ENCODE data around the gene COMT. TPM values are rescaled to one million over a fixed set of nuclear protein-coding genes. Genes with fewer than 3 reads are reported as not detected.

The COMT gene
- total RNA-seq, 2 experiments from 2014 or later = 92.8 to 97.1 TPM

DNA sequence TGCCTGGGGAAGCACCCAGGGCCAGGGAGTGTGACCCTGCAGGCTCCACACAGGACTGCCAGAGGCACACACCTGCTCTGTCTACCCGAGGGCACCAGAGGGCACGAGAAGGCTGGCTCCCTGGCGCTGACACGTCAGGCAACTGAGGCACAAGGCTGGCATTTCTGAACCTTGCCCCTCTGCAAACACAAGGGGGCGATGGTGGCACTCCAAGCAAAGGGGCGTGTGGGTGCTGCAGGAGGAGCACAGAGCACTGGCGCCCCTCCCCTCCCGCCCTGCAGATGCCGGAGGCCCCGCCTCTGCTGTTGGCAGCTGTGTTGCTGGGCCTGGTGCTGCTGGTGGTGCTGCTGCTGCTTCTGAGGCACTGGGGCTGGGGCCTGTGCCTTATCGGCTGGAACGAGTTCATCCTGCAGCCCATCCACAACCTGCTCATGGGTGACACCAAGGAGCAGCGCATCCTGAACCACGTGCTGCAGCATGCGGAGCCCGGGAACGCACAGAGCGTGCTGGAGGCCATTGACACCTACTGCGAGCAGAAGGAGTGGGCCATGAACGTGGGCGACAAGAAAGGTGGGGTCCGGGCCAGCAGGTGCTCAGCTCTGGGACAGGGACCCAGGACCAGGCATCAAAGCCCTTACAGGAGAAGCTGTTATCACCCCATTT lies 20.8 kb downstream of the COMT start:
- POLR2A ChIA-PET = no interaction called here
- Mint-ChIP-seq H3K4me1 (ENCODE audit: low read depth) (peaks cover 11% of the 10 kb centered on the region), H3K27me3 (ENCODE audit: low read depth) (no peaks in the 10 kb centered on the region), H3K36me3 (ENCODE audit: low read depth) (peaks cover 5% of the 10 kb centered on the region), H3K9me3 (ENCODE audit: insufficient read depth) (no peaks in the 10 kb centered on the region), H3K27ac (no peak overlapping the region), H3K4me3 (no peak overlapping the region)
- DNase-seq (peak; percentile 80), ATAC-seq (peak; percentile 76)
- CTCF ChIA-PET = interaction anchor here (1.3 to 1.7 kb wide), 2 partner anchors 9 kb away, joined by 3 read pairs; no protein-coding TSS in a partner anchor

- no peaks in the 10 kb centered on the region for H3K27me3 Mint-ChIP-seq (ENCODE audit: low read depth)
- ATAC-seq = no peak
- no peak for DNase-seq
- ChIA-PET CTCF (interaction anchor here (1.3 to 1.7 kb wide), 2 partner anchors 8 to 9 kb away, joined by 3 read pairs; no protein-coding TSS in a partner anchor), POLR2A (no interaction called here)
- H3K9me3 Mint-ChIP-seq (ENCODE audit: insufficient read depth) = no peaks in the 10 kb centered on the region
- peaks cover 7% of the 10 kb centered on the region for H3K4me1 Mint-ChIP-seq (ENCODE audit: low read depth)
- H3K4me3 Mint-ChIP-seq = no peak overlapping the region
- no peak overlapping the region for H3K27ac Mint-ChIP-seq
- H3K36me3 Mint-ChIP-seq (ENCODE audit: low read depth) = peaks cover 5% of the 10 kb centered on the region
Observed at GRCh38 chr22:19962909-19963806, 21.6 kb downstream of the COMT start.

DNA sequence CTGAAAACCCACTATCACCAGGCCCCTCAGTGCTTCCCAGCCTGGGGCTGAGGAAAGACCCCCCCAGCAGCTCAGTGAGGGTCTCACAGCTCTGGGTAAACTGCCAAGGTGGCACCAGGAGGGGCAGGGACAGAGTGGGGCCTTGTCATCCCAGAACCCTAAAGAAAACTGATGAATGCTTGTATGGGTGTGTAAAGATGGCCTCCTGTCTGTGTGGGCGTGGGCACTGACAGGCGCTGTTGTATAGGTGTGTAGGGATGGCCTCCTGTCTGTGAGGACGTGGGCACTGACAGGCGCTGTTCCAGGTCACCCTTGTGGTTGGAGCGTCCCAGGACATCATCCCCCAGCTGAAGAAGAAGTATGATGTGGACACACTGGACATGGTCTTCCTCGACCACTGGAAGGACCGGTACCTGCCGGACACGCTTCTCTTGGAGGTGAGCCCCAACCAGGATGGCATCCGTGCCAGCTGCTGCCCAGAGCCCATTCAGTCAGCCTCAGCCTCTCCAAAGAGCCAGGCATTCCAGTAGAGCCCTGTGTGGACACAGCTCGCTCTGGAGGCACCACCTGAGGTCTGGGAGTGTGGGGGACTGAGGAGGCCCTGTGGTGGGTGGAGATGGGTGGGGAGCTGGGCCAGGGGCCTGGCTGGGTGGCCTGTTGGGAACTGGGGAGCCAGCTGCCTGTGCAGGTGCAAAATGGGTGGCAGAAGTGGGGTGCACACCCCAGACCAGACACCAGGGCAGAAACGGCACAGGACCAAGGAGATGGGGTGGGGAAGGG lies 22.5 kb downstream of the COMT start:
- Mint-ChIP-seq H3K36me3 (ENCODE audit: low read depth) (peaks cover 5% of the 10 kb centered on the region), H3K27ac (no peak overlapping the region), H3K4me3 (no peak overlapping the region), H3K4me1 (ENCODE audit: low read depth) (peaks cover 7% of the 10 kb centered on the region), H3K27me3 (ENCODE audit: low read depth) (no peaks in the 10 kb centered on the region), H3K9me3 (ENCODE audit: insufficient read depth) (no peaks in the 10 kb centered on the region)
- POLR2A ChIA-PET = no interaction called here
- ATAC-seq = no peak
- no peak for DNase-seq
- CTCF ChIA-PET = interaction anchor here (1.7 kb wide), 1 partner anchor 10 kb away, joined by 3 read pairs; no protein-coding TSS in a partner anchor

DNA sequence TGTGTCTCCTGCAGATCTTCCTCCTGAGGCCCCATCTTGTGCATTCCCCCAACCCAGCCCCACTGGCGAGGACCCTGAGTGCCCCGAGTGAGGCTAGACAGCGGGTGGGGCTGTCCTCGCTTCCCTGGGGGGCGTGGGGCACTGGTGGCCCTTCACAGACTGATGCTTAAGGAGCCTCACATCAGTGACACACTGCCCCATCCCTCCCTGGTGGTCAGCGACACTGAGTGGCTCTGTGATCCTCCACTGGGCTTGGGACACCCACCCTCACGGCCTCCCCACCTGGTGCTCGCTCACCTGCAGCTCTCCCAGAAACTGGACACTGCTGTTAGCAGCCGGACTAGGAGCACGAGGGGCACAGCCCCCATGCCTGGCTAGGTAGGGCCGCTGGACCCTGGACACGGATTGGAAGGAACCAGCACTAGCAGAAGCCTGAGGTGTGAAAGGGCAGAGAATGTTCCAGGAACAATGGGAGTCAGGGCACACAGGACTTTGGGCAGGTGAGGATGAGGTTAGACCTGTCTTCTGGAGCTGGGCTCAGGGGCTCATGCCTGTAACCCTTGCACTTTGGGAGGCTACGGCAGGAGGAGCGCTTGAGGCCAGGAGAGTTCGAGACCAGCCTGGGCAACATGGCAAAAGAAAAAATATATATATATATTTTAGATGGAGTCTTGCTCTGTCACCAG lies 23.3 kb downstream of the COMT start:
- ATAC-seq (no peak), DNase-seq (no peak)
- peaks cover 7% of the 10 kb centered on the region for H3K4me1 Mint-ChIP-seq (ENCODE audit: low read depth)
- CTCF ChIA-PET = interaction anchor here (1.1 to 1.5 kb wide), 2 partner anchors 11 to 234 kb away, joined by 4 to 5 read pairs; no protein-coding TSS in a partner anchor
- no peaks in the 10 kb centered on the region for H3K27me3 Mint-ChIP-seq (ENCODE audit: low read depth)
- H3K36me3 Mint-ChIP-seq (ENCODE audit: low read depth) = peaks cover 5% of the 10 kb centered on the region
- no peak overlapping the region for H3K27ac Mint-ChIP-seq
- H3K9me3 Mint-ChIP-seq (ENCODE audit: insufficient read depth) = no peaks in the 10 kb centered on the region
- no peak overlapping the region for H3K4me3 Mint-ChIP-seq
- POLR2A ChIA-PET = no interaction called here

DNA sequence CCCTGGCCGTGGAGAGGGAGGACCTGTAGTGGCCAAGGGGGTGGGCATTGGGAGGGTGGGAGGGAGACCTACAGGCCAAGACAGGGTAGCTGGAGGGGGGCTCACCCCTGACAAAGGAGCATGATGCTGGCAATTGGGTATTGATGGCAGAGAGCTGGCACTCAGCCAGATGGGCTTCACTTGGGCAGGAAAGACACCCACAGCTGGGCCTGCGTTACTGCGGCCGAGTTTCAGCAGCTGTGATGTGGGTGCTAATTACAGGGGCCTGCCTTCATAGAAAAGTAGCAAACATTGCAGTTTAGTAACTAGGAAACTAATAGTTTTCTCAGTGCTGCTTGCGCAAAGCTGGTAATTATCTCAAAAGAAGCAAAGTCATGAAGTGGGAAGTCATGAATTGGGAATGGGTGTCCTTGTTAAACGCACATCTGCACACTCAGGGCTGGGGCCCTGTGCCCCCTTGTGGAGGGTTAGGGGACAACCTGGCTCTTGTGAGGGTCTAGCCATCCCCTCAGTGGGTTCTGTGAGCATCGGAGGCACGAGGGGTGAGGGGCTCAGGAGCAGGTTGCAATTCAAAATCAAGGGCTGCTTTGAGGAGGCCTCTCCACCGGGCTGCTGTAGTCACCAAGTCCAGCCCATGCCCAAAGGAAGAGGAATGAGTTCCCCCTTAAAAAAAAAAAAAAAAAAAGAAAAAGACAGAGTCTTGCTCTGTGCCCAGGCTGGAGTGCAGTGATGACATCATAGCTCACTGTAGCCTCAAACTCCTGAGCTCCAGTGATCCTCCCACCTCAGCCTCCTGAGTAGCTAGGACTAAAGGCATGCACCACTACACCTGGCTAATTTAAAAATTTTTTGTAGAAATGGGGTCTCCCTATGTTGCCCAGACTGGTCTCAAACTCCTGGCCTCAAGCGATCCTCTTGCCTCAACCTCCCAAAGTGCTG lies 24.5 kb downstream of the COMT start:
- H3K4me3 Mint-ChIP-seq = no peak overlapping the region
- ChIA-PET CTCF (interaction anchor here (1.0 to 2.0 kb wide), 4 partner anchors 12 to 235 kb away, joined by 3 to 7 read pairs (median 4); no protein-coding TSS in a partner anchor), POLR2A (no interaction called here)
- DNase-seq (no peak), ATAC-seq (no peak)
- no peaks in the 10 kb centered on the region for H3K9me3 Mint-ChIP-seq (ENCODE audit: insufficient read depth)
- peaks cover 5% of the 10 kb centered on the region for H3K36me3 Mint-ChIP-seq (ENCODE audit: low read depth)
- no peak overlapping the region for H3K27ac Mint-ChIP-seq
- no peaks in the 10 kb centered on the region for H3K27me3 Mint-ChIP-seq (ENCODE audit: low read depth)
- peaks cover 5% of the 10 kb centered on the region for H3K4me1 Mint-ChIP-seq (ENCODE audit: low read depth)

DNA sequence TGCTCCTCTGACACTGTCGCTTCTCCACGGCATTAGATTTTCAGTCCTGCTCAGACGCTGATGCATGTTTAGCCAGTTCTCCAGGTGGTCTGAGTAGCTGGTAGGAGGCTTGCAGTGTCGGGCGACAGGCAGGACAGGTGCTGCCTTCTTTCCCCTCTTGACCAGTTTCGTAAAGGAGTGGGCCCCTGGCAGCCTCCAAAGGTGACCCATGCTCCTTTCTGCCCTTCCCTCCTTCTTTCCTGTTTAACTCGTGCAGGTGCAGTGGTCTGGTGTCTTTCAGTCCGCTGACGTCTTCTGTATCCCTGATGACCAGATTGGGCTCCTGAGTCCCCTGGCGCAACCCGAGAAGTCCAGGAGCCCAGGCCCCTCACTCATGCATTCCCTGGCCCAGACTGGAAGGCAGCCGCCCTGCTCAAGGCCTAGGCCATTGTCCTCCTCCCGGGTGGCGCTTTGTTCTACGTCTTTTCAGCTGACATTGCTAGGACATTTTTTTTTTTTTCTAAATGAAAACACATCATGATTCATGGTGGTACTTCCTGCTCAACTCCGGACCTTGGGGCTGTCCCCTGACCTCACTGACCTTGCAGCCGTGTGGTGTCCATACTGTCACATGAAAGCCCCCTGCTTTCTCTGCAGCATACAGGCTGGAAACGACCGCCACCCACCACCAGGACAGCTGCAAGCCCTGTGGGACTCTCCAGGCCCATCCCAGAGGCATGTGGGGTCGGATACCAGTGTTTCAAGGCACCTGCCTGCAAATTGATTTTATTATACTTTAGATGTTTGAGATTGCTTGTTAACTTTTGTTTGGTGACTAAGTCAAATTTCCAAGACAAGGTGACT lies 25.6 kb downstream of the COMT start:
- no peak for ATAC-seq
- DNase-seq = no peak
- ChIA-PET CTCF (interaction anchor here (2.0 kb wide), 1 partner anchor 46 kb away, joined by 7 read pairs; no protein-coding TSS in a partner anchor), POLR2A (no interaction called here)
- Mint-ChIP-seq H3K4me3 (no peak overlapping the region), H3K4me1 (ENCODE audit: low read depth) (peaks cover 11% of the 10 kb centered on the region), H3K27ac (no peak overlapping the region), H3K36me3 (ENCODE audit: low read depth) (peaks cover 5% of the 10 kb centered on the region), H3K9me3 (ENCODE audit: insufficient read depth) (no peaks in the 10 kb centered on the region), H3K27me3 (ENCODE audit: low read depth) (no peaks in the 10 kb centered on the region)

DNA sequence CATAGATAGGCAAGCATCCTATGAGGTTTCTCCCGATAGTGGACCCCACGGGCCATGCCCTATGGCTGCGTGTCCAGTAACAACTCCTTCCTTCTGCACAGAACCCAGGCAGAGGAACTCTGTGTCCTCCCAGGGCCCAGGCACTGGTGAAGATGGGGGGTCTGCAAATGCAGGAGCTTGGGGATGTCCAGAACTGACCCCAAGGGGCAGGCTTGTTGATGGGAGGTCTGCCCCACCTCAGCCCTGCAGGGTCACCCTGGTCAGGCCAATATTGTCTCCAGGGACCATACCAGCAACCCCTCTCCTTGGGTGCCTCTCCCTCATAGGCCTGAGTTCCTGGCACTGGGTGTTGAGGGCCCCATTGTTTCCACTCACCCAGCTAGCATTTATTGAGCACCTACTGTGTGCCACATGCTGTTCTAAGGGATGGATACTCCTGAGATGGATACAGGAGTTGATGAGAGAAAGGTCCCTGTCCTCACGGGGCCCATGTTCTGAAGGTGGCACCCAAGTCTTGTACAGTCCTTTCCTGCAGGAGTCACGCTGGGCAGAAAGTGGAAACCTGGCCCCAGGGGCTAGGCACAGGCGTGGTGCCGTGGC lies 26.4 kb downstream of the COMT start:
- no peak for ATAC-seq
- CTCF ChIA-PET = no interaction called here

GRCh38 chr22:19968450-19968891 lies 26.9 kb downstream of the COMT start:
- Mint-ChIP-seq H3K9me3 (ENCODE audit: insufficient read depth) (no peaks in the 10 kb centered on the region), H3K4me3 (no peak overlapping the region), H3K27me3 (ENCODE audit: low read depth) (no peaks in the 10 kb centered on the region), H3K4me1 (ENCODE audit: low read depth) (peaks cover 13% of the 10 kb centered on the region), H3K36me3 (ENCODE audit: low read depth) (peaks cover 5% of the 10 kb centered on the region), H3K27ac (no peak overlapping the region)
- CTCF ChIA-PET = interaction anchor here (1.1 to 2.4 kb wide), 2 partner anchors 13 to 161 kb away, joined by 3 to 11 read pairs; no protein-coding TSS in a partner anchor
- DNase-seq (no peak), ATAC-seq (no peak)
- POLR2A ChIA-PET = no interaction called here

More for the DNA sequence above, 26.4 kb downstream of the COMT start:
- H3K4me3 Mint-ChIP-seq = no peak overlapping the region
- peaks cover 13% of the 10 kb centered on the region for H3K4me1 Mint-ChIP-seq (ENCODE audit: low read depth)
- POLR2A ChIA-PET = no interaction called here
- no peaks in the 10 kb centered on the region for H3K9me3 Mint-ChIP-seq (ENCODE audit: insufficient read depth)
- no peaks in the 10 kb centered on the region for H3K27me3 Mint-ChIP-seq (ENCODE audit: low read depth)
- no peak overlapping the region for H3K27ac Mint-ChIP-seq
- peaks cover 5% of the 10 kb centered on the region for H3K36me3 Mint-ChIP-seq (ENCODE audit: low read depth)
- DNase-seq = no peak

DNA sequence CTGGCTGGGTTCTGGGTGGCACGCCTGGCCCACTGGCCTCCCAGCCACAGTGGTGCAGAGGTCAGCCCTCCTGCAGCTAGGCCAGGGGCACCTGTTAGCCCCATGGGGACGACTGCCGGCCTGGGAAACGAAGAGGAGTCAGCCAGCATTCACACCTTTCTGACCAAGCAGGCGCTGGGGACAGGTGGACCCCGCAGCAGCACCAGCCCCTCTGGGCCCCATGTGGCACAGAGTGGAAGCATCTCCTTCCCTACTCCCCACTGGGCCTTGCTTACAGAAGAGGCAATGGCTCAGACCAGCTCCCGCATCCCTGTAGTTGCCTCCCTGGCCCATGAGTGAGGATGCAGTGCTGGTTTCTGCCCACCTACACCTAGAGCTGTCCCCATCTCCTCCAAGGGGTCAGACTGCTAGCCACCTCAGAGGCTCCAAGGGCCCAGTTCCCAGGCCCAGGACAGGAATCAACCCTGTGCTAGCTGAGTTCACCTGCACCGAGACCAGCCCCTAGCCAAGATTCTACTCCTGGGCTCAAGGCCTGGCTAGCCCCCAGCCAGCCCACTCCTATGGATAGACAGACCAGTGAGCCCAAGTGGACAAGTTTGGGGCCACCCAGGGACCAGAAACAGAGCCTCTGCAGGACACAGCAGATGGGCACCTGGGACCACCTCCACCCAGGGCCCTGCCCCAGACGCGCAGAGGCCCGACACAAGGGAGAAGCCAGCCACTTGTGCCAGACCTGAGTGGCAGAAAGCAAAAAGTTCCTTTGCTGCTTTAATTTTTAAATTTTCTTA lies 27.8 kb downstream of the COMT start:
- no peak for ATAC-seq
- POLR2A ChIA-PET = interaction anchor here (0.7 kb wide), 1 partner anchor 17 kb away, joined by 3 read pairs; no protein-coding TSS in a partner anchor

More for the DNA sequence above, 27.8 kb downstream of the COMT start:
- Mint-ChIP-seq H3K4me1 (ENCODE audit: low read depth) (peaks cover 15% of the 10 kb centered on the region), H3K36me3 (ENCODE audit: low read depth) (peaks cover 4% of the 10 kb centered on the region), H3K4me3 (no peak overlapping the region), H3K27ac (peak overlapping the region; percentile 30), H3K27me3 (ENCODE audit: low read depth) (no peaks in the 10 kb centered on the region), H3K9me3 (ENCODE audit: insufficient read depth) (no peaks in the 10 kb centered on the region)
- no peak for DNase-seq
- CTCF ChIA-PET = interaction anchor here (0.9 to 2.4 kb wide), 5 partner anchors 14 to 160 kb away, joined by 3 to 11 read pairs (median 5); no protein-coding TSS in a partner anchor

Data from activated CD8-positive, alpha-beta T cell treated with anti-CD3 and anti-CD28 coated beads, Interleukin-2, amount 10 ng/mL, durations not matched to agents 7 days and 5 days (primary cell).